HEK293 (cell line): Measurements from ENCODE around the gene MYO1D.

Source experiments
- CTCF ChIP-seq: fragments of 450-650 bp; formaldehyde crosslinking; IDR thresholded peaks from 2 replicates; pipeline ENCODE4 v1.5.1; 2016; ENCODE audit warnings: missing biosample characterization, missing genetic modification characterization
- MZF1 ChIP-seq: fragments of 450-650 bp; formaldehyde crosslinking; IDR thresholded peaks from 2 replicates; pipeline ENCODE4 v1.5.1; 2017; ENCODE audit warnings: missing biosample characterization, missing genetic modification characterization, borderline replicate concordance
- TSHZ1 ChIP-seq: fragments of 450-650 bp; formaldehyde crosslinking; IDR thresholded peaks from 2 replicates; pipeline ENCODE4 v1.5.1; 2016; ENCODE audit warnings: missing biosample characterization, missing genetic modification characterization, borderline replicate concordance
- ZNF248 ChIP-seq: fragments of 450-650 bp; formaldehyde crosslinking; IDR thresholded peaks from 2 replicates; pipeline ENCODE4 v1.5.1; 2017; ENCODE audit warnings: missing biosample characterization, missing genetic modification characterization
- ZNF398 ChIP-seq: fragments of 450-650 bp; formaldehyde crosslinking; IDR thresholded peaks from 2 replicates; pipeline ENCODE4 v1.5.1; 2017; ENCODE audit warnings: missing biosample characterization, missing genetic modification characterization
- ZNF677 ChIP-seq: fragments of 450-650 bp; IDR thresholded peaks from 2 replicates; pipeline ENCODE4 v1.5.0; 2018; ENCODE audit warnings: missing biosample characterization, mild to moderate bottlenecking, missing genetic modification characterization, moderate library complexity
- ZNF692 ChIP-seq: fragments of 450-650 bp; formaldehyde crosslinking; IDR thresholded peaks from 2 replicates; pipeline ENCODE4 v1.5.1; 2016; ENCODE audit warnings: missing biosample characterization, missing genetic modification characterization
- ZNF830 ChIP-seq: fragments of 450-650 bp; IDR thresholded peaks from 2 replicates; pipeline ENCODE4 v1.5.0; 2018; ENCODE audit warnings: missing biosample characterization, missing genetic modification characterization, low read depth, mild to moderate bottlenecking, moderate library complexity
- ZSCAN23 ChIP-seq: fragments of 450-650 bp; formaldehyde crosslinking; IDR thresholded peaks from 2 replicates; pipeline ENCODE4 v1.5.1; 2016; ENCODE audit warnings: missing biosample characterization, missing genetic modification characterization

GRCh38 chr17:32567086-32567485 is 309.8 kb downstream of the MYO1D start:
- TF ChIP-seq ZNF677 (tag by site-specific recombination) (no peak), ZNF830 (no peak), ZNF398 (tag by site-specific recombination) (no peak), TSHZ1 (tag by site-specific recombination) (no peak), ZSCAN23 (no peak), CTCF (no peak), ZNF248 (no peak), MZF1 (tag by site-specific recombination) (no peak), ZNF692 (tag by site-specific recombination) (no peak)
